Activated CD4-positive, alpha-beta T cell treated with anti-CD3 and anti-CD28 coated beads for 36 hours (primary cell): ENCODE results near the gene RPAP3. TPM values are rescaled to one million over a fixed set of nuclear protein-coding genes. Genes with fewer than 3 reads are reported as not detected.

Experiments used
- ATAC-seq: fragments of 200-7000 bp; cut with Tn5 transposase; one replicate; pipeline ENCODE4 v1.10.0; 2021; ENCODE audit warnings: mild to moderate bottlenecking, moderate library complexity
- CTCF ChIA-PET: fragments of 350-600 bp; sonication (Branson Sonifier 250); formaldehyde crosslinking; loops from one replicate; lab custom pipeline; 2021; ENCODE audit warnings: antibody characterized with exemption; lab: Charles Lee
- POLR2A ChIA-PET: fragments of 350-600 bp; sonication (Branson Sonifier 250); formaldehyde crosslinking; loops from one replicate; lab custom pipeline; 2021; ENCODE audit warnings: antibody characterized with exemption, inconsistent platforms; lab: Charles Lee
- DNase-seq: peaks from one replicate; pipeline ENCODE4 v3.0.0-alpha.2; 2020
- H3K27ac Mint-ChIP-seq: one replicate; pipeline ENCODE4 v1.8.0; 2021; ENCODE audit warnings: mixed read lengths
- H3K27me3 Mint-ChIP-seq: one replicate; pipeline ENCODE4 v1.8.0; 2021; ENCODE audit warnings: mixed read lengths
- H3K36me3 Mint-ChIP-seq: one replicate; pipeline ENCODE4 v1.8.0; 2021; ENCODE audit warnings: low read depth, mixed read lengths
- H3K4me1 Mint-ChIP-seq: one replicate; pipeline ENCODE4 v1.8.0; 2021; ENCODE audit warnings: mixed read lengths
- H3K4me3 Mint-ChIP-seq: one replicate; pipeline ENCODE4 v1.8.0; 2021; ENCODE audit warnings: mild to moderate bottlenecking, moderate library complexity, mixed read lengths
- H3K9me3 Mint-ChIP-seq: one replicate; pipeline ENCODE4 v1.8.0; 2021; ENCODE audit warnings: low read depth, mixed read lengths
- intact Hi-C, 2 experiments: fragments of 100-400 bp; cut with DNase I in 1 of 2; cut with micrococcal nuclease in 1 of 2; formaldehyde crosslinking; loops; one replicate each; pipeline versions ENCODE4 v1.14.2 to v1.15.1; 2022 to 2024; cut with DNase I, micrococcal nuclease
- total RNA-seq, 2 experiments: library from RNA; stranded (reverse); gene quantifications; one replicate each; pipeline ENCODE4 v1.2.3, GENCODE V29; 2021

RPAP3 gene
- total RNA-seq, 2 experiments from 2014 or later, result 55.3 to 62.8 TPM

GRCh38 chr12:47748899-47749298 is 43.1 kb upstream of the RPAP3 start:
- no peak overlapping the region for H3K4me3 Mint-ChIP-seq
- H3K4me1 Mint-ChIP-seq, result no peaks in the 10 kb centered on the region
- CTCF ChIA-PET, result interaction anchor here (2.0 to 13.4 kb wide), 2 partner anchors 25 to 92 kb away, joined by 5 to 449 read pairs; partner anchors contain the start of gene SLC48A1
- H3K9me3 Mint-ChIP-seq, result no peaks in the 10 kb centered on the region
- DNase-seq (no peak), ATAC-seq (no peak)
- POLR2A ChIA-PET, result no interaction called here
- H3K27ac Mint-ChIP-seq, result no peak overlapping the region
- no peaks in the 10 kb centered on the region for H3K27me3 Mint-ChIP-seq
- H3K36me3 Mint-ChIP-seq, result no peaks in the 10 kb centered on the region
- intact Hi-C loops, result no loop called here

GRCh38 chr12:47748507-47748828 is 42.6 kb upstream of the RPAP3 start:
- ChIA-PET CTCF (interaction anchor here (2.0 to 13.4 kb wide), 2 partner anchors 25 to 92 kb away, joined by 5 to 449 read pairs; partner anchors contain the start of gene SLC48A1), POLR2A (no interaction called here)
- intact Hi-C loops, result no loop called here
- Mint-ChIP-seq H3K27me3 (peaks cover 2% of the 10 kb centered on the region), H3K27ac (no peak overlapping the region), H3K9me3 (no peaks in the 10 kb centered on the region), H3K4me3 (no peak overlapping the region), H3K4me1 (no peaks in the 10 kb centered on the region), H3K36me3 (no peaks in the 10 kb centered on the region)
- ATAC-seq (no peak), DNase-seq (no peak)

GRCh38 chr12:47747596-47748506 is 42.0 kb upstream of the RPAP3 start:
- Mint-ChIP-seq H3K9me3 (no peaks in the 10 kb centered on the region), H3K27ac (no peak overlapping the region), H3K4me1 (no peaks in the 10 kb centered on the region), H3K36me3 (no peaks in the 10 kb centered on the region), H3K27me3 (peaks cover 2% of the 10 kb centered on the region), H3K4me3 (no peak overlapping the region)
- intact Hi-C loops, result no loop called here
- ATAC-seq, result no peak
- ChIA-PET CTCF (interaction anchor here (0.9 to 13.4 kb wide), 3 partner anchors 9 to 93 kb away, joined by 3 to 449 read pairs (median 5); partner anchors contain the start of gene SLC48A1), POLR2A (no interaction called here)
- no peak for DNase-seq

- ATAC-seq (no peak), DNase-seq (no peak)
- H3K9me3 Mint-ChIP-seq, result no peaks in the 10 kb centered on the region
- no peaks in the 10 kb centered on the region for H3K36me3 Mint-ChIP-seq
- CTCF ChIA-PET, result interaction anchor here (0.6 to 13.4 kb wide), 4 partner anchors 26 to 94 kb away, joined by 3 to 449 read pairs (median 4); partner anchors contain the start of gene SLC48A1
- H3K27me3 Mint-ChIP-seq, result peaks cover 2% of the 10 kb centered on the region
- intact Hi-C loops, result no loop called here
- POLR2A ChIA-PET, result no interaction called here
- no peak overlapping the region for H3K4me3 Mint-ChIP-seq
- H3K27ac Mint-ChIP-seq, result no peak overlapping the region
- H3K4me1 Mint-ChIP-seq, result peaks cover 4% of the 10 kb centered on the region
These were observed 41.3 kb upstream of the RPAP3 start for GRCh38 chr12:47747126-47747525.

- no peaks in the 10 kb centered on the region for H3K36me3 Mint-ChIP-seq
- CTCF ChIA-PET, result interaction anchor here (0.6 to 13.4 kb wide), 3 partner anchors 27 to 62 kb away, joined by 3 to 449 read pairs (median 3); partner anchors contain the start of gene SLC48A1
- POLR2A ChIA-PET, result no interaction called here
These were observed 40.7 kb upstream of the RPAP3 start for GRCh38 chr12:47746523-47746922.

GRCh38 chr12:47746073-47746472 is 40.2 kb upstream of the RPAP3 start:
- H3K27ac Mint-ChIP-seq, result no peak overlapping the region
- no peaks in the 10 kb centered on the region for H3K9me3 Mint-ChIP-seq
- peaks cover 2% of the 10 kb centered on the region for H3K27me3 Mint-ChIP-seq
- H3K4me1 Mint-ChIP-seq, result peaks cover 13% of the 10 kb centered on the region
- POLR2A ChIA-PET, result no interaction called here
- DNase-seq (no peak), ATAC-seq (no peak)
- intact Hi-C loops, result no loop called here
- no peak overlapping the region for H3K4me3 Mint-ChIP-seq
- no peaks in the 10 kb centered on the region for H3K36me3 Mint-ChIP-seq
- CTCF ChIA-PET, result interaction anchor here (13.4 kb wide), 1 partner anchor 28 kb away, joined by 449 read pairs; the partner anchor contains the start of gene SLC48A1

More at GRCh38 chr12:47746523-47746922, 40.7 kb upstream of the RPAP3 start:
- peaks cover 8% of the 10 kb centered on the region for H3K4me1 Mint-ChIP-seq
- no peak for ATAC-seq
- H3K9me3 Mint-ChIP-seq, result no peaks in the 10 kb centered on the region
- intact Hi-C loops, result no loop called here
- no peak overlapping the region for H3K27ac Mint-ChIP-seq
- no peak overlapping the region for H3K4me3 Mint-ChIP-seq
- H3K27me3 Mint-ChIP-seq, result peaks cover 2% of the 10 kb centered on the region
- DNase-seq, result no peak

GRCh38 chr12:47745485-47746041 is 39.7 kb upstream of the RPAP3 start:
- no peaks in the 10 kb centered on the region for H3K9me3 Mint-ChIP-seq
- H3K27me3 Mint-ChIP-seq, result peaks cover 2% of the 10 kb centered on the region
- H3K4me1 Mint-ChIP-seq, result peaks cover 13% of the 10 kb centered on the region
- H3K27ac Mint-ChIP-seq, result peak overlapping the region; percentile 20
- DNase-seq (no peak), ATAC-seq (no peak)
- ChIA-PET POLR2A (no interaction called here), CTCF (interaction anchor here (5.6 to 13.4 kb wide), 3 partner anchors 13 to 93 kb away, joined by 198 to 449 read pairs (median 218); partner anchors contain the start of genes RAPGEF3 and SLC48A1)
- no peak overlapping the region for H3K4me3 Mint-ChIP-seq
- intact Hi-C loops, result no loop called here
- no peaks in the 10 kb centered on the region for H3K36me3 Mint-ChIP-seq

GRCh38 chr12:47744778-47745436 is 39.1 kb upstream of the RPAP3 start:
- Mint-ChIP-seq H3K4me3 (no peak overlapping the region), H3K36me3 (no peaks in the 10 kb centered on the region), H3K4me1 (peaks cover 13% of the 10 kb centered on the region), H3K9me3 (no peaks in the 10 kb centered on the region), H3K27ac (no peak overlapping the region), H3K27me3 (peaks cover 2% of the 10 kb centered on the region)
- ChIA-PET POLR2A (interaction anchor here (1.1 kb wide), 1 partner anchor 22 kb away, joined by 3 read pairs; no protein-coding TSS in a partner anchor), CTCF (interaction anchor here (0.7 to 13.4 kb wide), 10 partner anchors 13 to 420 kb away, joined by 3 to 449 read pairs (median 6); partner anchors contain the start of genes RAPGEF3 and SLC48A1)
- intact Hi-C loops, result no loop called here
- ATAC-seq, result no peak
- no peak for DNase-seq

GRCh38 chr12:47744005-47744651 is 38.3 kb upstream of the RPAP3 start:
- Mint-ChIP-seq H3K36me3 (no peaks in the 10 kb centered on the region), H3K27me3 (peaks cover 2% of the 10 kb centered on the region), H3K9me3 (no peaks in the 10 kb centered on the region), H3K4me3 (no peak overlapping the region), H3K27ac (no peak overlapping the region), H3K4me1 (peaks cover 17% of the 10 kb centered on the region)
- peak; percentile 67 for DNase-seq
- CTCF ChIA-PET, result interaction anchor here (0.6 to 13.4 kb wide), 18 partner anchors 12 to 933 kb away, joined by 3 to 449 read pairs (median 4); partner anchors contain the start of genes RAPGEF3 and SLC48A1
- peak; percentile 33 for ATAC-seq
- POLR2A ChIA-PET, result interaction anchor here (1.1 kb wide), 1 partner anchor 23 kb away, joined by 3 read pairs; no protein-coding TSS in a partner anchor
- intact Hi-C loops, result no loop called here

GRCh38 chr12:47743311-47743860 is 37.6 kb upstream of the RPAP3 start:
- ATAC-seq (no peak), DNase-seq (no peak)
- Mint-ChIP-seq H3K4me1 (peaks cover 17% of the 10 kb centered on the region), H3K36me3 (no peaks in the 10 kb centered on the region), H3K27ac (no peak overlapping the region), H3K27me3 (peaks cover 2% of the 10 kb centered on the region), H3K4me3 (no peak overlapping the region), H3K9me3 (no peaks in the 10 kb centered on the region)
- POLR2A ChIA-PET, result interaction anchor here (1.1 kb wide), 1 partner anchor 24 kb away, joined by 3 read pairs; no protein-coding TSS in a partner anchor
- intact Hi-C loops, result loop anchor here (2.0 kb wide), 2 partner anchors 15 to 29 kb away; partner anchors contain the start of gene RAPGEF3 (in 1 of the 2)
- CTCF ChIA-PET, result interaction anchor here (0.6 to 13.4 kb wide), 33 partner anchors 12 to 934 kb away, joined by 3 to 449 read pairs (median 5); partner anchors contain the start of genes ENDOU, RAPGEF3, SLC48A1 and TMEM106C
